HepG2 (cell line): ENCODE data around the gene ANKS3. TPM values are rescaled to one million over a fixed set of nuclear protein-coding genes. Genes with fewer than 3 reads are reported as not detected.

ENCODE experiments used
- ATAC-seq: fragments of 200-7000 bp; cut with Tn5 transposase; 3 replicates; pipeline ENCODE4 v1.9.1; 2020; ENCODE audit warnings: mild to moderate bottlenecking, moderate library complexity
- BruUV-seq: library from RNA; stranded (reverse); fragments of 400-500 nt; replicated peaks from 2 replicates; lab custom pipeline; 2021; lab: Mats Ljungman, UMichigan
- CTCF ChIA-PET: fragments of 300-600 bp; formaldehyde crosslinking; extraction: SDS; loops from one replicate; lab custom pipeline; 2021; ENCODE audit warnings: low total read pairs, inconsistent platforms, low intra/inter-chr PET ratio; lab: Yijun Ruan, JAX
- POLR2A ChIA-PET: fragments of 350-600 bp; sonication (Branson Sonifier 250); formaldehyde crosslinking; loops from one replicate; lab custom pipeline; 2020; ENCODE audit warnings: antibody characterized with exemption, inconsistent platforms; lab: Yijun Ruan, JAX
- DNase-seq: peaks from one replicate; pipeline ENCODE4 v3.0.0-alpha.2; 2015; ENCODE audit warnings: low spot score
- FAIRE-seq: peaks from 3 replicates; lab custom pipeline; 2011; peaks lifted over from hg19 to GRCh38; lab: Jason Lieb, UNC
- H2AFZ ChIP-seq: one replicate; pipeline ENCODE4 v1.6.1; 2011; ENCODE audit warnings: low read length, inconsistent platforms
- H3K27ac ChIP-seq: fragments of 300-600 bp; 3 replicates; pipeline ENCODE4 v1.8.0; 2011; ENCODE audit warnings: mixed run types, mild to moderate bottlenecking, mixed read lengths, low read length, inconsistent platforms; ENCODE audit not compliant: insufficient read depth; ENCODE audit errors: extremely low read length
- H3K27me3 ChIP-seq, 2 experiments: fragments of 200-600 bp in 1 of 2; 2 replicates in 1 of 2; 3 replicates in 1 of 2; pipeline versions ENCODE4 v1.6.0 to v1.8.0; 2011; ENCODE audit warnings: low read length in 2 of 2, mild to moderate bottlenecking in 2 of 2, moderate library complexity in 2 of 2, inconsistent platforms in 1 of 2; ENCODE audit not compliant: insufficient read depth in 2 of 2, control insufficient read depth in 1 of 2
- H3K36me3 ChIP-seq, 2 experiments: fragments of 200-600 bp in 1 of 2; replicated peaks in 1 of 2; 2 replicates in 1 of 2; 3 replicates in 1 of 2; pipeline versions ENCODE4 v1.5.1 to v1.8.0; 2011; ENCODE audit warnings: low read length in 2 of 2, inconsistent platforms in 1 of 2; ENCODE audit not compliant: insufficient read depth in 2 of 2, control insufficient read depth in 1 of 2
- H3K4me1 ChIP-seq: 2 replicates; pipeline ENCODE4 v1.5.1; 2012; ENCODE audit warnings: low read length, inconsistent platforms; ENCODE audit not compliant: insufficient read depth
- H3K4me2 ChIP-seq: 2 replicates; pipeline ENCODE4 v1.6.0; 2011; ENCODE audit warnings: low read depth, low read length, inconsistent platforms
- H3K4me3 ChIP-seq, 3 experiments: fragments of 200-600 bp in 1 of 3; sonication (generic), shearing (Covaris generic) in 1 of 3; replicated peaks in 1 of 3; 2 replicates each; pipeline ENCODE4 v1.5.1; 2011 to 2016; ENCODE audit warnings: low read length in 3 of 3, inconsistent platforms in 2 of 3, low read depth in 2 of 3, mild to moderate bottlenecking in 2 of 3, control low read depth in 1 of 3, mixed read lengths in 1 of 3; ENCODE audit not compliant: insufficient read depth in 1 of 3
- H3K79me2 ChIP-seq: one replicate; pipeline ENCODE4 v1.6.1; 2011; ENCODE audit warnings: low read length, inconsistent platforms; ENCODE audit not compliant: insufficient read depth
- H3K9ac ChIP-seq: 2 replicates; pipeline ENCODE4 v1.6.0; 2011; ENCODE audit warnings: mild to moderate bottlenecking, low read depth, low read length, inconsistent platforms; ENCODE audit not compliant: insufficient read depth
- H3K9me3 ChIP-seq: 2 replicates; pipeline ENCODE4 v1.5.1; 2012; ENCODE audit warnings: mild to moderate bottlenecking, low read length
- H4K20me1 ChIP-seq: 2 replicates; pipeline ENCODE4 v1.6.0; 2011; ENCODE audit warnings: inconsistent platforms, mild to moderate bottlenecking, low read length, moderate library complexity; ENCODE audit not compliant: insufficient read depth
- AGO2 ChIP-seq: fragments of 200-400 bp; formaldehyde crosslinking; optimal IDR thresholded peaks from 2 replicates; pipeline ENCODE3; 2017; ENCODE audit warnings: mild to moderate bottlenecking, low read depth, low read length, moderate library complexity
- RBFOX2 ChIP-seq: fragments of 200-400 bp; formaldehyde crosslinking; IDR thresholded peaks from 2 replicates; pipeline ENCODE4 v1.6.1; 2017; ENCODE audit warnings: low read depth, mild to moderate bottlenecking, low read length
- SETDB1 ChIP-seq: sonication (generic); formaldehyde crosslinking; IDR thresholded peaks from 2 replicates; pipeline ENCODE4 v1.5.1; 2020; ENCODE audit warnings: missing genetic modification reagents, mild to moderate bottlenecking, borderline replicate concordance
- ZNF329 ChIP-seq: sonication (generic); formaldehyde crosslinking; IDR thresholded peaks from 2 replicates; pipeline ENCODE4 v1.9.0; 2021; ENCODE audit warnings: low read depth, mild to moderate bottlenecking, missing genetic modification reagents
- WGBS: methylation state at CpG from one replicate; pipeline ENCODE4 v1.1.6; 2017; ENCODE audit warnings: low lambda C conversion rate; 5-methylcytosine and 5-hydroxymethylcytosine counted together
- in situ Hi-C: cut with HindIII; loops from 2 replicates; pipeline ENCODE4 v1.10.0; 2017; ENCODE audit warnings: low pct_unique_long_range_greater_than_20kb; ENCODE audit not compliant: extremely low pct_ligation_motif_present
- intact Hi-C: fragments of 100-400 bp; cut with micrococcal nuclease; formaldehyde crosslinking; loops from one replicate; pipeline ENCODE4 v1.10.0; 2022; ENCODE audit not compliant: unreplicated experiment
- polyA plus RNA-seq, 8 experiments: library from polyadenylated mRNA; depleted of rRNA in 3 of 8; stranded (reverse) in 7 of 8; unstranded in 1 of 8; fragments of >200 nt; fragmentation: Illumina TruSeq in 4 of 8; extraction: Trizol in 4 of 8; gene quantifications; 2 replicates each; pipeline versions ENCODE4 v1.2.1 to v1.2.3, GENCODE V29; 2011 to 2016; ENCODE audit warnings: low read depth in 4 of 8, missing spikeins in 1 of 8, mixed read lengths in 1 of 8; ENCODE audit not compliant: insufficient read depth in 1 of 8
- total RNA-seq, 5 experiments: library from RNA; depleted of rRNA; stranded (reverse); fragments of >200 nt; fragmentation: Illumina TruSeq; extraction: Trizol; gene quantifications; 2 replicates each; pipeline ENCODE4 v1.2.3, GENCODE V29; 2016; ENCODE audit warnings: low read depth in 1 of 5
- TF ChIP-seq, protein P1 (sequence below): IDR thresholded peaks from 2 replicates; pipeline ENCODE4 v1.6.1; 2016; ENCODE audit warnings: missing compliant biosample characterization, missing genetic modification reagents, borderline replicate concordance
- TF ChIP-seq, protein P2 (sequence below): sonication (generic); formaldehyde crosslinking; IDR thresholded peaks from 2 replicates; pipeline ENCODE4 v1.8.1; 2023; ENCODE audit warnings: mild to moderate bottlenecking, inconsistent platforms, moderate library complexity, missing genetic modification reagents, borderline replicate concordance

ANKS3 gene
- total and polyA plus RNA-seq, 2 of the 13 experiments (the other 11 are each of a cell fraction or from before 2014, with no cell fraction given): 11.4 to 15.9 TPM

DNA sequence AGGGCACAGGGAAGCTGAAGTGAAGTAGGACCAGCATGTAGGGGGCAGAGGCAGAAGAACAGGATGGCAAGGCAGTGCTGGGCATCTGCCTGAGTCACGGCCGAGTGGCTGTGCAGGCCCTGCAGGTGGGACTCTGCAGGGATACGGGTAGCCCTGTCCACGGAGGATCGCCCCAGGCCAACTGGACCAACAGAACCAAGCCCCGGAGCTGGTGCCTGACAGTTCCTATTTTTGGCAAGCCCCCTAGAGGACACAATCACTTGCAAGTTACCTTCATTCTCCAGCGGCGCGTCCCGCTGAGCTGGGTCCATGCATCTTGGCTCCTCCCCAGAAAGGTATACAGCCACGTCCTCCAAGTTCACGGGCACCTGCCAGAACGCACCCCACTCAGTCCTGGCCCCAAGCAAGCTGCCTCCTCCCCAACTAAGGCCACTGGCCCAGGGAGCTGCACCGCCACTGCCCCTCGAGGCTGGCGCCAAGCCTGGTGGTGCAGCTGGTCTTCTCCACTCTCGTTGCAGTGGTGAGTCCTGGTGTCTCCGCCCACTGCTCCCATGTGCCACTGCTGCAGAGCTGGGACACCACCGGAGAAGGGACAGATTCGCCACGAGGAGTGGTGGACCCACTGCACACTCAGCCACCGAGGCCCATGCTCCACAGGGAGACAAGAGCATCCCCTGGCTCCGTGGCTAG, 26.3 kb upstream of the ANKS3 start:
- Histone ChIP-seq H3K9me3 (no peaks in the 10 kb centered on the region; the same call in 1 of the 2 replicates), H3K79me2 (peaks cover 13% of the 10 kb centered on the region), H3K4me3 (no peak overlapping the region), H3K36me3 (peaks cover 24 to 69% of the 10 kb centered on the region in 2 experiments; a peak in 4 of 5 replicates), H3K9ac (no peak overlapping the region), H3K27ac (no peak overlapping the region), H3K27me3 (no peaks in the 10 kb centered on the region), H3K4me1 (peaks cover 16% of the 10 kb centered on the region), H4K20me1 (no peaks in the 10 kb centered on the region), H3K4me2 (no peak overlapping the region), H2AFZ (no peak overlapping the region)
- FAIRE-seq: no peak
- WGBS: 96% methylated on average over 10 of the region's 23 CpGs
- ChIA-PET CTCF (no interaction called here), POLR2A (no interaction called here)
- peak; percentile 53 for TF ChIP-seq RBFOX2
- TF ChIP-seq SETDB1 (CRISPR knock-in tag): no peak
- peak; percentile 71 for TF ChIP-seq AGO2
- TF ChIP-seq, protein P1, sequence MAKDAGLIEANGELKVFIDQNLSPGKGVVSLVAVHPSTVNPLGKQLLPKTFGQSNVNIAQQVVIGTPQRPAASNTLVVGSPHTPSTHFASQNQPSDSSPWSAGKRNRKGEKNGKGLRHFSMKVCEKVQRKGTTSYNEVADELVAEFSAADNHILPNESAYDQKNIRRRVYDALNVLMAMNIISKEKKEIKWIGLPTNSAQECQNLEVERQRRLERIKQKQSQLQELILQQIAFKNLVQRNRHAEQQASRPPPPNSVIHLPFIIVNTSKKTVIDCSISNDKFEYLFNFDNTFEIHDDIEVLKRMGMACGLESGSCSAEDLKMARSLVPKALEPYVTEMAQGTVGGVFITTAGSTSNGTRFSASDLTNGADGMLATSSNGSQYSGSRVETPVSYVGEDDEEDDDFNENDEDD (CRISPR knock-in tag): no peak
- TF ChIP-seq, protein P2, sequence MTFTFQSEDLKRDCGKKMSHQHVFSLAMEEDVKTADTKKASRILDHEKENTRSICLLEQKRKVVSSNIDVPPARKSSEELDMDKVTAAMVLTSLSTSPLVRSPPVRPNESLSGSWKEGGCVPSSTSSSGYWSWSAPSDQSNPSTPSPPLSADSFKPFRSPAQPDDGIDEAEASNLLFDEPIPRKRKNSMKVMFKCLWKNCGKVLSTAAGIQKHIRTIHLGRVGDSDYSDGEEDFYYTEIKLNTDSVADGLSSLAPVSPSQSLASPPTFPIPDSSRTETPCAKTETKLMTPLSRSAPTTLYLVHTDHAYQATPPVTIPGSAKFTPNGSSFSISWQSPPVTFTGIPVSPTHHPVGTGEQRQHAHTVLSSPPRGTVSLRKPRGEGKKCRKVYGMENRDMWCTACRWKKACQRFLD: no peak
- TF ChIP-seq ZNF329 (CRISPR knock-in tag): no peak
- BruUV-seq: no TSS peak
- intact Hi-C loops: no loop called here
- in situ Hi-C loops: no loop called here
- DNase-seq: no peak
- no peak for ATAC-seq
